ENCODE results near the gene C8A. TPM values are rescaled to one million over a fixed set of nuclear protein-coding genes. Genes with fewer than 3 reads are reported as not detected.

C8A gene
- total and polyA plus RNA-seq, 2 of the 8 experiments (the other 6 are each of a cell fraction or from before 2014, with no cell fraction given): not detected

GRCh38 chr1:56836359-56836758 lies 18.2 kb upstream of the C8A start:
- no peak overlapping the region for H2AK5ac ChIP-seq (ENCODE audit: low read depth, low read length)
- H2BK15ac ChIP-seq (ENCODE audit: low read length): no peak overlapping the region
- H3K27me3 ChIP-seq (replicated peaks in 1 of 4; ENCODE audit: control insufficient read depth in 3 of 4, extremely low read depth in 1 of 4, insufficient read depth in 3 of 4, low read length in 3 of 4): no peaks in the 10 kb centered on the region
- H3K56ac ChIP-seq (replicated peaks; ENCODE audit: insufficient read length, low read depth, low read length): no peak overlapping the region
- H3K79me1 ChIP-seq (ENCODE audit: low read depth, low read length): no peaks in the 10 kb centered on the region
- no peak for FAIRE-seq
- no peak overlapping the region for H2BK120ac ChIP-seq (replicated peaks; ENCODE audit: low read depth, low read length)
- no peak overlapping the region for H2BK5ac ChIP-seq (ENCODE audit: low read depth, low read length)
- DNase-seq (ENCODE audit: low read depth in 1 of 2, low spot score in 2 of 2): no peak
- 86% methylated on average over 4 of the region's 4 CpGs; no CpG with 5 or more reads in 1 of the 2 experiments for WGBS, 2 experiments (ENCODE audit: extremely low coverage in 1 of 2, insufficient coverage in 1 of 2, insufficient read length in 1 of 2, insufficient replicate concordance in 2 of 2, low coverage in 1 of 2, low lambda C conversion rate in 2 of 2, missing lambda C conversion rate in 1 of 2)
- no peaks in the 10 kb centered on the region for H4K20me1 ChIP-seq (replicated peaks in 1 of 2; ENCODE audit: control insufficient read depth in 1 of 2, insufficient read depth in 2 of 2, low read length in 2 of 2)
- H3K23ac ChIP-seq (ENCODE audit: insufficient read length): no peak overlapping the region
- no peak overlapping the region for H2BK20ac ChIP-seq (ENCODE audit: low read length)
- H3K9me3 ChIP-seq (ENCODE audit: insufficient read depth in 2 of 2, low read depth in 1 of 2, low read length in 1 of 2): no peaks in the 10 kb centered on the region
- H4K5ac ChIP-seq (ENCODE audit: insufficient read length, low read depth, low read length): no peak overlapping the region
- ChIA-PET CTCF (ENCODE audit: partially characterized antibody) (interaction anchor here (0.6 to 10.8 kb wide), 7 partner anchors 10 to 1689 kb away, joined by 3 to 193 read pairs (median 4); partner anchors contain the start of gene C8B), POLR2A (ENCODE audit: partially characterized antibody) (no interaction called here)
- no peak overlapping the region for H2AFZ ChIP-seq (ENCODE audit: low read length)
- no peak overlapping the region for H4K91ac ChIP-seq (replicated peaks; ENCODE audit: insufficient read length, low read length)
- H3K4me1 ChIP-seq (replicated peaks in 1 of 4; ENCODE audit: control insufficient read depth in 3 of 4, insufficient read depth in 4 of 4, low read length in 3 of 4): no peaks in the 10 kb centered on the region
- H3K4me2 ChIP-seq (ENCODE audit: insufficient read depth in 1 of 2, low read depth in 2 of 2, low read length in 2 of 2): no peak overlapping the region
- H3K79me2 ChIP-seq (ENCODE audit: control insufficient read depth in 1 of 2, insufficient read depth in 2 of 2, low read length in 2 of 2): no peaks in the 10 kb centered on the region
- H3K4ac ChIP-seq (replicated peaks; ENCODE audit: insufficient read length, low read depth, low read length): no peak overlapping the region
- no peaks in the 10 kb centered on the region for H3K36me3 ChIP-seq (ENCODE audit: control insufficient read depth in 2 of 4, insufficient read depth in 4 of 4, low read length in 3 of 4)
- H3K27ac ChIP-seq (ENCODE audit: low read depth, low read length): no peak overlapping the region
- no peak overlapping the region for H3K9ac ChIP-seq (replicated peaks in 1 of 4; ENCODE audit: extremely low read depth in 1 of 4, low read depth in 3 of 4, low read length in 3 of 4)
- H2BK12ac ChIP-seq (ENCODE audit: low read depth, low read length): no peak overlapping the region
- no peak overlapping the region for H3K18ac ChIP-seq (ENCODE audit: extremely low read depth, low read length)
- H3K14ac ChIP-seq (ENCODE audit: insufficient read length): no peak overlapping the region
- no peaks in the 10 kb centered on the region for H3K23me2 ChIP-seq (ENCODE audit: low read depth, low read length)
- H3K4me3 ChIP-seq (ENCODE audit: extremely low read depth in 1 of 4, insufficient read depth in 2 of 4, low read depth in 3 of 4, low read length in 4 of 4): no peak overlapping the region
- no peak overlapping the region for H4K8ac ChIP-seq (ENCODE audit: extremely low read depth, insufficient read depth, low read length)
- TF ChIP-seq TBP (IDR thresholded peaks at IDR 0.05; ENCODE audit: low read depth, low read length): no peak
- TF ChIP-seq CTCF (IDR thresholded peaks at IDR 0.05; ENCODE audit: control extremely low read depth in 1 of 3, insufficient read depth in 1 of 3, low read depth in 1 of 3, low read length in 3 of 3): no peak
- no peak for TF ChIP-seq RAD21 (IDR thresholded peaks at IDR 0.05 in 1 of 2, conservative IDR thresholded peaks at IDR 0.05 in 1 of 2; ENCODE audit: low read depth in 2 of 2, low read length in 2 of 2)
- TF ChIP-seq SP2 (IDR thresholded peaks at IDR 0.05; ENCODE audit: low read length): no peak
- TF ChIP-seq GTF2F1 (IDR thresholded peaks at IDR 0.05; ENCODE audit: borderline replicate concordance, low read depth, low read length): no peak
- TF ChIP-seq NRF1 (IDR thresholded peaks at IDR 0.05; ENCODE audit: low read depth, low read length): no peak
- TF ChIP-seq ATF3 (IDR thresholded peaks at IDR 0.05; ENCODE audit: insufficient read depth, low read depth, low read length): no peak
- no peak for TF ChIP-seq RNF2 (IDR thresholded peaks at IDR 0.05; ENCODE audit: borderline replicate concordance, low read depth, low read length, missing control alignments, poor library complexity, severe bottlenecking)
- TF ChIP-seq E2F6 (IDR thresholded peaks at IDR 0.05): no peak
- TF ChIP-seq TAF1 (IDR thresholded peaks at IDR 0.05; ENCODE audit: low read depth, low read length): no peak

Measured in H1 (cell line).